ENCODE data around the gene STIP1.

DNA sequence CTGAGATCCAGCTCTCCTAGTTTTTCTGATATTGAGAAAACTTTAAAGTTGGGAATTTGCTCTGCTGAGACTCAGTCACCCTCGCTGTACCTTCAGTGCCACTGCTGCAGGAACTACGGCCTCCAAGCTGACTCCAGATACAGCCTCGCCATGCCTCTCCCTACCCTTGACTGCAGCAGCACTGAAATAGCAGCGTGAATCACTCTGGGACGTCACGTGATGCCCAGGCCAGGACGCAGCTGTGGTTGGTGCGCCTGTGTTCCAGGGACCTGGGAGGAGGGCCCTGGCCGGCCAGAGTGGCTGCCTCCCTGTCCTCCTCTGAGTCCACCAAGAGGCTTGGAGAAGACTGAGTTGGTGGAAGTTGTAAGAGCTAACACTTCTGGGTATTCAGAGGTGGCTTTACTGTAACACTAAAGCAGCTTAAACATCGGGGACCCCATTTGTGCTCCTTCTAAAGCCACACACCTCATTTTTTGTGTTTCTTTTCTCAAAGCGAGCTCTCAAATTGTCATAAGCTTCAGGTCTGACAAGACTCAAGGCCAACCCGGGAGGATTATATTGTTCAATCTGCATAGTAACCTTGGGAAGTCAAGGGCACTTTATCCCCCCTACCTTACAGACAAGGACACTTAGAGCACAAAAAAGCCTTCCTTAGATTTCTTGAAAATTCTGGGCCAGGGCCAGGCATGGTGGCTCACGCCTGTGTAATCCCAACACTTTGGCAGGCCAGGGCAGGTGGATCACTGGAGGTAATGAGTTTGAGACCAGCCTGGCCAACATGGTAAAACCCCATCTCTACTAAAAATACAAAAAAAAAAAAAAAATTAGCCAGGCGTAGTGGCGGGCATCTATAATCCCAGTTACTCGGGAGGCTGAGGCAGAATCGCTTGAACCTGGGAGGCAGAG, 4.2 kb upstream of the STIP1 start:
- no peak for TF ChIP-seq SRF (IDR thresholded peaks at IDR 0.05; ENCODE audit: low read depth)
- TF ChIP-seq ZFX (IDR thresholded peaks at IDR 0.05) = no peak
- no peak for TF ChIP-seq SIN3A (IDR thresholded peaks at IDR 0.05; ENCODE audit: low read depth)

Data from HCT116 (cell line).